ENCODE measurements around the gene PCYT2.
A peak's percentile ranks its signal among the peaks of the same experiment; 100 is the strongest.
"Not testable (repeated sequence)": the region's sequence is repeated elsewhere in the genome, so short reads cannot be mapped to it uniquely, and the experiment has no call there.

The PCYT2 gene

DNA sequence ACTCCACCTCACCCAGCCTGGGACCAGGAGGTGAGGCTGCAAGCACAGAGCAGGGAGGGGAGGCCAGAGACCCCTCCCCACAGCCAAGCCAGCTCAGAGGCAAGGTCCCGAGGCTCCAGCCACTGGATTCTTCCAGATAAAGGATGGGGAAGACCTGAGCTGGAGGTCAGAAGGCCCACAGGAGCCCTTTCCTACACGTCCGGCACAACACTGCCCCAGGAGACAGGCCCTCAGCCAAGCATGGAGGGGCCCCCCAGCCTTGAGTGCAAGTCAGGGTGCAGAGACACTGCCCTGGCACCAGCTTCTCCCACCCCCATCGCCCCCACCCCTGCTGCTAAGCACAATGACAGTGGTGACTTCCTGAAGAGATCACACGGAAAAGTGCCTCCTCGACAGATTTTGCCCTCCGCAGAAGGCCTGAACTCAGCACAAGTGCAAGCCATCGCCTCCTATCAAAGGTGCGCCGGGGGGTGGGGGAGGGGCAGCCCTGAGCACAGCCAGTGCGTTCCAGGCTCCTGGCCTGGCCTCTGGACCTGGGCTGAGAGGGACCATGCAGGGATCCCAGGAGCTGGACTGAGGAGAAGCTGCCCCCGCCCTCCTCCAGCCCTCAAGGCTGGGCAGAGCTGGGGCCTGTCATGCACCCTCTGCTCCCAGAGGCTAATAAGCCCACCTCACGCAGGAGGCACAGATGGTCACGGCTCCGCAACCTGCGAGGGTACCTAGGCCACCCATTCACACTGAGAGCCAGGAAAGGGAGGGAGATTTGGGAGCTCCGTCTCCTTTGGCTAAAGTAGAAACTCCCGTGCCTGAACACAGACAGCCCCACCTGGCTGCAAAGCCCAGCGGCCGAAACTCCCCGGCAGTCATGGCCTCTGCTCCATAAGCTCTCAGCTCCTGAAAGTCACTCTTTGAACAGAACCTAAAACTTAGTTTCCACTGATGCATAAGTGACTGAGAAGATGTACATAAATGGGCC is 13.6 kb upstream of the PCYT2 start:
- peaks cover 19% of the 10 kb centered on the region for H3K4me1 Mint-ChIP-seq
- peak overlapping the region; percentile 91 for H3K4me3 Mint-ChIP-seq
- no peaks in the 10 kb centered on the region for H3K27me3 Mint-ChIP-seq
- H3K36me3 Mint-ChIP-seq, result no peaks in the 10 kb centered on the region
- no peaks in the 10 kb centered on the region for H3K9me3 Mint-ChIP-seq
- peak overlapping the region; percentile 51 for H3K27ac Mint-ChIP-seq

- H3K27ac Mint-ChIP-seq, result peak overlapping the region; percentile 81
- H3K4me3 Mint-ChIP-seq, result peak overlapping the region; percentile 15
- H3K27me3 Mint-ChIP-seq, result no peaks in the 10 kb centered on the region
- H3K9me3 Mint-ChIP-seq, result no peaks in the 10 kb centered on the region
- H3K36me3 Mint-ChIP-seq, result no peaks in the 10 kb centered on the region
- peaks cover 27% of the 10 kb centered on the region for H3K4me1 Mint-ChIP-seq
Measured at GRCh38 chr17:81923302-81924260, 12.4 kb upstream of the PCYT2 start.

- no peak overlapping the region for H3K4me3 Mint-ChIP-seq
- peaks cover 32% of the 10 kb centered on the region for H3K4me1 Mint-ChIP-seq
- no peaks in the 10 kb centered on the region for H3K36me3 Mint-ChIP-seq
- H3K27me3 Mint-ChIP-seq, result no peaks in the 10 kb centered on the region
- no peaks in the 10 kb centered on the region for H3K9me3 Mint-ChIP-seq
- H3K27ac Mint-ChIP-seq, result peak overlapping the region; percentile 55
Measured at GRCh38 chr17:81922566-81923301, 11.5 kb upstream of the PCYT2 start.

- Mint-ChIP-seq H3K27ac (no peak overlapping the region), H3K36me3 (no peaks in the 10 kb centered on the region)
Measured at GRCh38 chr17:81921996-81922565, 10.9 kb upstream of the PCYT2 start.

GRCh38 chr17:81921537-81921862 is 10.3 kb upstream of the PCYT2 start:
- no peaks in the 10 kb centered on the region for H3K9me3 Mint-ChIP-seq
- peaks cover 40% of the 10 kb centered on the region for H3K4me1 Mint-ChIP-seq
- H3K4me3 Mint-ChIP-seq, result no peak overlapping the region
- H3K27me3 Mint-ChIP-seq, result no peaks in the 10 kb centered on the region
- no peak overlapping the region for H3K27ac Mint-ChIP-seq
- no peaks in the 10 kb centered on the region for H3K36me3 Mint-ChIP-seq

More at GRCh38 chr17:81921996-81922565, 10.9 kb upstream of the PCYT2 start:
- no peaks in the 10 kb centered on the region for H3K27me3 Mint-ChIP-seq
- H3K4me3 Mint-ChIP-seq, result no peak overlapping the region
- H3K4me1 Mint-ChIP-seq, result peaks cover 35% of the 10 kb centered on the region
- H3K9me3 Mint-ChIP-seq, result no peaks in the 10 kb centered on the region

DNA sequence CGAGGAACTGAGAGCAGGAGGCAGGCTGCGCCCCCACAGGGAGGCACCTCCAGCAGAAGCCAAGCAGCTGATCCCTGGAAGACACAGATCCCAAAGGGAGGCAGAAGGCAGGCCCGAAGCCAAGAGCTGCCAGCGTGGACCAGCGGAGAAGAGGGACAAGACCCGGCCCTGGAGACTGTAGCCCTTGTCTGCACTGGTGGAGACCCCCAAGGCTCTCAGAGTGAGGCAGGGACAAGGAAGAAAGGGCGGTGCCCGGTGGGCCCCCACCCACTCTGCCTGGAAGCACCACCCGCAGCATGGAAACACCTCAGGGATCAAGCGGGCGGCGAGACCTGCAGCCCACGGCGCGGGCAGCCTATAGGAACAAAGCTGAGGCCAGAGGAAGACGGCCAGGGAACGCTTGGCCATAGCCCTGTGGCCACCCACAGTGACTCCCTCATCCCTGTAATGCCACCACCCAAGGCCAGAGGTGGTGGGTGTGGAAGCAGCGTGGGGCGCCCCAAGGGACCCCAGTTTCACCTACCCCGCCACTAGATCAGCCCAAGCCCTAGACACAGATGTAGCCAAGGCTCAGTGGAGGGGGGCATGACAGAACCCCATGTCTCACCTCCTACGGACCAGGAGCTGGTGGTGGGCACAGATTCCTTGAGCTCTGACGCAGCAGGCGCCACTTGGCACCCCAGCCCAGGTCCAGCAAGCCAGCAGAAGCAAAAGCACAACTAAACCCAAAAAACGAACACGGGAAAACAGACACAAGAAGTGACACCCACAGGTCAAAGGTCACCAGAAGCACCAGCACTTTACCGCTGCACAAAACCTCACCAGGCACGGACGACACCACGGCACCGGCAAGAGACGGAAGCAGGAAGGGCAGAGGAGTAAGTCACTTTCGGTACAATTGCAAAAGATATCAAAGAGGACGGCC is 9.7 kb upstream of the PCYT2 start:
- Mint-ChIP-seq H3K4me1 (peaks cover 39% of the 10 kb centered on the region), H3K27me3 (no peaks in the 10 kb centered on the region), H3K36me3 (no peaks in the 10 kb centered on the region), H3K27ac (no peak overlapping the region), H3K4me3 (no peak overlapping the region), H3K9me3 (no peaks in the 10 kb centered on the region)

- Mint-ChIP-seq H3K4me1 (peaks cover 36% of the 10 kb centered on the region), H3K36me3 (no peaks in the 10 kb centered on the region), H3K4me3 (no peak overlapping the region), H3K9me3 (no peaks in the 10 kb centered on the region), H3K27me3 (no peaks in the 10 kb centered on the region), H3K27ac (peak overlapping the region; percentile 18)
Measured at GRCh38 chr17:81918832-81919545, 7.8 kb upstream of the PCYT2 start.

GRCh38 chr17:81918333-81918669 is 7.1 kb upstream of the PCYT2 start:
- Mint-ChIP-seq H3K4me1 (peaks cover 36% of the 10 kb centered on the region), H3K4me3 (peak overlapping the region; percentile 86), H3K27ac (peak overlapping the region; percentile 81)
- H3K36me3 Mint-ChIP-seq, H3K27me3 Mint-ChIP-seq, H3K9me3 Mint-ChIP-seq: not testable (repeated sequence)

DNA sequence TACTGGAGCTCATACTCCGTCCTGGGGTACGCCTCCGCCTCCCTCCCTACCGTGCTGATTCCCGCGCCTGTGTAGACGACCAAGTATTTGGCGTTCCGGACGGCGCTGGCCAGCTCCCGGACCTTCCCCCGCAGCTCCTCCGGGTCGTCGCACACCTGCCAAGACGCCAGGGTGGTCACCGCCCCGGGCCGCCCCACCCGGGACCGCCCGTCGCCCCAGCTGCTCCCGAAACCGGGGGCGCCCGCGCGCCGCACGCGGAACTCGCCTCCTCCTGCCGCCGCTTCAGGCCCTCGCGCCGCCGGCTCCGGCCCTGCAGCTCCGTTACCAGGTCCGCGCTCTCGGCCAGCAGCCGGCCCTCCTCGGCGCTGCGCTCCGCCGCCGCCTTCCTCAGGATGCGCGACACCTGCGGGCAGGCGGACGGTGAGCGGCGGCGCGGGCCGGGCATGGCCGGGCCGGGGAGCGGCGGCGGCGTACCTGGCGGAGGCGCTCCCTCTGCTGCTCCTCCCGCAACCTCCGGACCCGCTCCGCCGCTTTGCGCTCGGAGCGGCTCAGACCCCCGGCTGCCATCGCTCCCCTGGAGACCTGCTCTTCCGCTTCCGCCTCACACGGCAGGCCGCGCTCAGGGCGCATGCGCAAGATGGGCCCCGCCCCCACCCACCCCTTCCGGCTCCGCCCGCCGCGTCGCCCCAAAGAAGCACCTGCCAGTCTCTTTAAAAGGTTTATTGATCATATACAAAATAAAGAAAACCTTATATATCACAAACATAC is 6.5 kb upstream of the PCYT2 start, which contains the start of gene SIRT7:
Gene SIRT7, minus strand, starts transcription at position 612 of the 768 bp plus-strand sequence. Its CDS starts 45 bp downstream, at position 567.
- peaks cover 7% of the 10 kb centered on the region for H3K36me3 Mint-ChIP-seq
- H3K27ac Mint-ChIP-seq, result peak within 1 kb of the TSS; percentile 81
- H3K4me1 Mint-ChIP-seq, result peaks cover 36% of the 10 kb centered on the region

GRCh38 chr17:81916234-81917001 is 5.2 kb upstream of the PCYT2 start:
- no peaks in the 10 kb centered on the region for H3K9me3 Mint-ChIP-seq
- peaks cover 36% of the 10 kb centered on the region for H3K4me1 Mint-ChIP-seq
- H3K27me3 Mint-ChIP-seq, result no peaks in the 10 kb centered on the region
- peak overlapping the region; percentile 86 for H3K4me3 Mint-ChIP-seq
- peaks cover 7% of the 10 kb centered on the region for H3K36me3 Mint-ChIP-seq
- peak overlapping the region; percentile 75 for H3K27ac Mint-ChIP-seq

More for the DNA sequence above, 6.5 kb upstream of the PCYT2 start, which contains the start of gene SIRT7:
- Mint-ChIP-seq H3K9me3 (no peaks in the 10 kb centered on the region), H3K27me3 (no peaks in the 10 kb centered on the region), H3K4me3 (peak within 1 kb of the TSS; percentile 86)

DNA sequence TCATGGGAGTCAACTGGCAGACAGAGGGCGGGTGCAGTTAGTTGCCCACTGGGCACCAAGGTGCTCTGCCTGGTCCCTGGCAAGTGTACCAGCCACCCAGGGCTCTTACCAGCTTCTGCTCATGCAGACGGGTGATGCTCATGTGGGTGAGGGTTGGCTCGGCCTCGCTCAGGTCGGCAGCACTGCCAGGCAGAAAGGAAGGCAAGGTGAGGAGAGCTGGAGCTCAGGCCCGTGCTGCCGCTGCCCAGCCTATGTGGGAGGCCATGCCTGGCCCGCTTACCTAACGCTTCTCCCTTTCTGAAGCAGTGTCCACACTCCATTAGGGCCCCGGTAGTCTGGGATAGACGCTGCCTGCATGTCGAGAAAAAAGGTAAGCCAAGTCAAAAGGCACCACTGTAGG is 4.1 kb upstream of the PCYT2 start:
- Mint-ChIP-seq H3K9me3 (no peaks in the 10 kb centered on the region), H3K36me3 (peaks cover 7% of the 10 kb centered on the region), H3K4me3 (no peak overlapping the region), H3K4me1 (peaks cover 36% of the 10 kb centered on the region), H3K27me3 (no peaks in the 10 kb centered on the region), H3K27ac (no peak overlapping the region)

GRCh38 chr17:81914103-81914850 is 3.1 kb upstream of the PCYT2 start:
- Mint-ChIP-seq H3K4me3 (no peak overlapping the region), H3K27me3 (no peaks in the 10 kb centered on the region), H3K36me3 (peaks cover 7% of the 10 kb centered on the region), H3K4me1 (peaks cover 35% of the 10 kb centered on the region), H3K27ac (no peak overlapping the region), H3K9me3 (no peaks in the 10 kb centered on the region)
